K562 (cell line): ENCODE measurements around the gene EGLN3. TPM values are rescaled to one million over a fixed set of nuclear protein-coding genes. Genes with fewer than 3 reads are reported as not detected.

Experiments used
- ATAC-seq: fragments of 200-7000 bp; cut with Tn5 transposase; 3 replicates; pipeline ENCODE4 v1.9.1; 2020; ENCODE audit warnings: moderate library complexity
- BruUV-seq: library from RNA; stranded (reverse); fragments of 400-500 nt; replicated peaks from 2 replicates; lab custom pipeline; 2021; lab: Mats Ljungman, UMichigan
- CTCF ChIA-PET: fragments of 300-600 bp; formaldehyde crosslinking; extraction: SDS; loops from one replicate; lab custom pipeline; 2021; ENCODE audit warnings: low intra/inter-chr PET ratio; lab: Yijun Ruan, JAX
- POLR2A ChIA-PET: fragments of 300-600, 350-650 bp; sonication (Branson Sonifier 250); formaldehyde crosslinking; extraction: SDS; loops from one replicate; lab custom pipeline; 2021; ENCODE audit warnings: antibody characterized with exemption, inconsistent platforms; lab: Yijun Ruan, JAX
- DNase-seq, 4 experiments: peaks; one replicate each; pipeline versions ENCODE4 v3.0.0 to v3.0.0-alpha.2; 2011 to 2018; ENCODE audit warnings: low spot score in 3 of 4, mixed read lengths in 3 of 4; ENCODE audit errors: extremely low read depth in 1 of 4
- FAIRE-seq: peaks from 2 replicates; lab custom pipeline; 2011; peaks lifted over from hg19 to GRCh38; lab: Jason Lieb, UNC
- H2AFZ ChIP-seq: 2 replicates; pipeline ENCODE4 v1.6.0; 2011; ENCODE audit warnings: low read depth, low read length, control low read depth, inconsistent platforms
- H3K27ac ChIP-seq: fragments of 200-600 bp; 3 replicates; pipeline ENCODE4 v1.8.0; 2011; ENCODE audit warnings: low read depth, mild to moderate bottlenecking, control low read depth, inconsistent platforms, low read length, moderate library complexity, mixed read lengths; ENCODE audit errors: extremely low read depth
- H3K27me3 ChIP-seq, 2 experiments: fragments of 300-600 bp in 1 of 2; 2 replicates in 1 of 2; 3 replicates in 1 of 2; pipeline versions ENCODE4 v1.6.0 to v1.8.0; 2011; ENCODE audit warnings: inconsistent platforms in 2 of 2, low read length in 2 of 2, mild to moderate bottlenecking in 1 of 2, mixed read lengths in 1 of 2, moderate library complexity in 1 of 2; ENCODE audit not compliant: control insufficient read depth in 2 of 2, insufficient read depth in 2 of 2
- H3K36me3 ChIP-seq: fragments of 300-600 bp; 3 replicates; pipeline ENCODE4 v1.8.0; 2011; ENCODE audit warnings: mild to moderate bottlenecking, low read length, inconsistent platforms; ENCODE audit not compliant: control insufficient read depth, insufficient read depth
- H3K4me1 ChIP-seq, 2 experiments: fragments of 200-600 bp in 1 of 2; replicated peaks in 1 of 2; 2 replicates in 1 of 2; 3 replicates in 1 of 2; pipeline versions ENCODE4 v1.5.1 to v1.8.0; 2011; ENCODE audit warnings: inconsistent platforms in 2 of 2, low read length in 2 of 2, mild to moderate bottlenecking in 1 of 2, mixed read lengths in 1 of 2, moderate library complexity in 1 of 2; ENCODE audit not compliant: control insufficient read depth in 2 of 2, insufficient read depth in 2 of 2
- H3K4me2 ChIP-seq: 2 replicates; pipeline ENCODE4 v1.6.1; 2011; ENCODE audit warnings: low read length, control low read depth, inconsistent platforms, mixed read lengths; ENCODE audit not compliant: insufficient read depth
- H3K4me3 ChIP-seq: fragments of 200-600 bp; sonication (generic), shearing (Covaris generic); 2 replicates; pipeline ENCODE4 v1.5.1; 2016; ENCODE audit warnings: control low read depth, inconsistent platforms
- H3K79me2 ChIP-seq: fragments of 200-600 bp; 3 replicates; pipeline ENCODE4 v1.8.0; 2011; ENCODE audit warnings: low read length, inconsistent platforms; ENCODE audit not compliant: control insufficient read depth, insufficient read depth
- H3K9ac ChIP-seq, 2 experiments: 2 replicates each; pipeline versions ENCODE4 v1.6.0 to v1.6.1; 2011; ENCODE audit warnings: low read depth in 2 of 2, low read length in 2 of 2, control low read depth in 1 of 2, inconsistent platforms in 1 of 2, mild to moderate bottlenecking in 1 of 2, mixed read lengths in 1 of 2; ENCODE audit not compliant: insufficient read depth in 1 of 2
- H3K9me1 ChIP-seq: one replicate; pipeline ENCODE4 v1.6.0; 2011; ENCODE audit warnings: inconsistent platforms, mild to moderate bottlenecking, low read length, moderate library complexity; ENCODE audit not compliant: control insufficient read depth, insufficient read depth
- H3K9me3 ChIP-seq: replicated peaks from 2 replicates; pipeline ENCODE4 v1.5.1; 2011; ENCODE audit warnings: low read depth, low read length, inconsistent platforms; ENCODE audit not compliant: control insufficient read depth, insufficient read depth
- H4K20me1 ChIP-seq: replicated peaks from 2 replicates; pipeline ENCODE4 v1.6.1; 2011; ENCODE audit warnings: low read length, inconsistent platforms, mixed read lengths; ENCODE audit not compliant: control insufficient read depth, insufficient read depth
- CBX1 ChIP-seq: sonication (generic); IDR thresholded peaks from 2 replicates; pipeline ENCODE4 v1.6.1; 2016; ENCODE audit warnings: antibody characterized with exemption, low read depth, mild to moderate bottlenecking
- CBX2 ChIP-seq: fragments of 200-600 bp; sonication (generic); IDR thresholded peaks from one replicate; pipeline ENCODE4 v1.6.1; 2012; ENCODE audit warnings: mild to moderate bottlenecking, low read length, inconsistent platforms; ENCODE audit not compliant: insufficient read depth, poor library complexity, severe bottlenecking
- FOXO4 ChIP-seq: fragments of 450-650 bp; formaldehyde crosslinking; IDR thresholded peaks from 2 replicates; pipeline ENCODE4 v1.4.0; 2020; ENCODE audit warnings: mild to moderate bottlenecking, moderate library complexity
- HDAC1 ChIP-seq, 2 experiments: fragments of 450-650 bp; IDR thresholded peaks; 2 replicates each; pipeline ENCODE4 v1.6.1; 2016 to 2017; ENCODE audit warnings: inconsistent platforms in 1 of 2, mild to moderate bottlenecking in 1 of 2, moderate library complexity in 1 of 2
- MAFF ChIP-seq: IDR thresholded peaks from 2 replicates; pipeline ENCODE4 v1.6.1; 2012; ENCODE audit warnings: low read length, improper control_type of control experiment
- MBD1 ChIP-seq: fragments of 250-450 bp; sonication (Bioruptor Pico); IDR thresholded peaks from 2 replicates; pipeline ENCODE4 v1.8.0; 2022; ENCODE audit warnings: inconsistent platforms
- MECOM ChIP-seq: fragments of 250-450 bp; sonication (Bioruptor Pico); IDR thresholded peaks from 2 replicates; pipeline ENCODE4 v1.8.0; 2022; ENCODE audit warnings: inconsistent platforms
- MXD1 ChIP-seq: fragments of 250-450 bp; sonication (Bioruptor Pico); IDR thresholded peaks from 2 replicates; pipeline ENCODE4 v1.8.0; 2021; ENCODE audit warnings: borderline replicate concordance, mild to moderate bottlenecking, moderate library complexity; ENCODE audit not compliant: poor library complexity, severe bottlenecking
- NR3C1 ChIP-seq: sonication (generic); formaldehyde crosslinking; IDR thresholded peaks from 2 replicates; pipeline ENCODE4 v1.8.1; 2022; ENCODE audit warnings: missing genetic modification reagents
- POLR2A ChIP-seq: fragments of 450-650 bp; conservative IDR thresholded peaks from 2 replicates; pipeline ENCODE4 v1.6.1; 2016
- RFX1 ChIP-seq: fragments of 450-650 bp; IDR thresholded peaks from 2 replicates; pipeline ENCODE4 v1.6.1; 2016; ENCODE audit warnings: mild to moderate bottlenecking, moderate library complexity
- SRSF3 ChIP-seq: fragments of 200-400 bp; formaldehyde crosslinking; IDR thresholded peaks from 2 replicates; pipeline ENCODE4 v1.6.1; 2016; ENCODE audit warnings: mild to moderate bottlenecking, low read length, moderate library complexity; ENCODE audit not compliant: insufficient read depth
- ZBTB17 ChIP-seq: fragments of 450-650 bp; formaldehyde crosslinking; IDR thresholded peaks from 2 replicates; pipeline ENCODE4 v1.4.0; 2020; ENCODE audit warnings: mild to moderate bottlenecking
- ZFP30 ChIP-seq: fragments of 250-450 bp; sonication (Bioruptor Pico); IDR thresholded peaks from 2 replicates; pipeline ENCODE4 v1.8.0; 2022; ENCODE audit warnings: moderate library complexity, mild to moderate bottlenecking, inconsistent platforms, borderline replicate concordance
- ZNF24 ChIP-seq: fragments of 450-650 bp; IDR thresholded peaks from 2 replicates; pipeline ENCODE4 v1.6.1; 2016
- ZNF586 ChIP-seq: fragments of 450-650 bp; formaldehyde crosslinking; conservative IDR thresholded peaks from 2 replicates; pipeline ENCODE4 v1.4.0; 2020; ENCODE audit warnings: mild to moderate bottlenecking, moderate library complexity
- ZNF77 ChIP-seq: fragments of 250-450 bp; sonication (Bioruptor Pico); IDR thresholded peaks from 2 replicates; pipeline ENCODE4 v1.5.0; 2020
- WGBS: fragments of 100-300 bp; shearing (Covaris generic); methylation state at CpG from one replicate; pipeline ENCODE4 v1.1.6; 2016; ENCODE audit warnings: low coverage, mixed read lengths; ENCODE audit not compliant: insufficient coverage; ENCODE audit errors: missing lambda C conversion rate; 5-methylcytosine and 5-hydroxymethylcytosine counted together
- in situ Hi-C: fragments of 300-500 bp; cut with MboI; formaldehyde crosslinking; loops from 4 replicates; pipeline ENCODE4 v1.15.0; 2018; ENCODE audit warnings: inconsistent platforms, mixed read lengths
- intact Hi-C: fragments of 100-400 bp; cut with micrococcal nuclease; formaldehyde crosslinking; loops from 2 replicates; pipeline ENCODE4 v1.14.2; 2022
- polyA plus RNA-seq, 8 experiments: library from polyadenylated mRNA; depleted of rRNA in 4 of 8; stranded (reverse) in 5 of 8; unstranded in 3 of 8; fragments of >200 nt; fragmentation: Nextera tagmentation in 2 of 8; fragmentation: Illumina TruSeq in 1 of 8; extraction: Ambion mirVana in 2 of 8; extraction: Trizol in 1 of 8; gene quantifications; 2 replicates each; pipeline versions ENCODE4 v1.2.1 to v1.2.3, GENCODE V29; 2011 to 2014; ENCODE audit warnings: inconsistent platforms in 1 of 8, missing spikeins in 1 of 8
- total RNA-seq, 7 experiments: library from RNA; depleted of rRNA in 6 of 7; stranded (reverse); fragments of >200 nt in 6 of 7; fragmentation: Illumina TruSeq in 2 of 7; extraction: Trizol in 2 of 7; gene quantifications; 2 replicates each; pipeline versions ENCODE4 v1.2.1 to v1.2.3, GENCODE V29; 2011 to 2021; ENCODE audit warnings: low replicate concordance in 1 of 7

EGLN3 gene
- total and polyA plus RNA-seq, 9 of the 15 experiments (the other 6 are each of a cell fraction or from before 2014, with no cell fraction given): 2.5 to 87.6 (median 5.8) TPM

- 85% methylated on average over 4 of the region's 4 CpGs for whole genome bisulfite sequencing
- in situ Hi-C loops (no loop called here), intact Hi-C loops (no loop called here)
- Histone ChIP-seq H3K9ac (no peak overlapping the region), H3K4me1 (peaks cover 0 to 7% of the 10 kb centered on the region in 2 experiments; a peak in 3 of 5 replicates), H3K27ac (no peak overlapping the region), H4K20me1 (peaks cover 6% of the 10 kb centered on the region; the same call in 1 of the 2 replicates), H3K9me3 (no peaks in the 10 kb centered on the region), H3K4me2 (no peak overlapping the region), H3K4me3 (no peak overlapping the region), H3K36me3 (peaks cover 76% of the 10 kb centered on the region), H3K9me1 (no peaks in the 10 kb centered on the region), H3K27me3 (no peaks in the 10 kb centered on the region), H3K79me2 (peaks cover 41% of the 10 kb centered on the region), H2AFZ (no peak overlapping the region)
- no TSS peak for BruUV-seq
- ChIA-PET POLR2A (interaction anchor here (0.8 to 1.6 kb wide), 3 partner anchors 9 to 22 kb away, joined by 3 to 5 read pairs (median 5); no protein-coding TSS in a partner anchor), CTCF (no interaction called here)
- ATAC-seq: no peak
- no peak for DNase-seq
- FAIRE-seq: no peak
- no peak for TF ChIP-seq CBX2
- TF ChIP-seq MXD1: no peak
- TF ChIP-seq MBD1: no peak
- no peak for TF ChIP-seq RFX1
- TF ChIP-seq SRSF3: no peak
- TF ChIP-seq POLR2A: no peak
- no peak for TF ChIP-seq ZNF77 (CRISPR knock-in tag)
- TF ChIP-seq MAFF: no peak
- no peak for TF ChIP-seq ZFP30 (CRISPR knock-in tag)
- no peak for TF ChIP-seq ZBTB17 (CRISPR knock-in tag)
- no peak for TF ChIP-seq FOXO4 (CRISPR knock-in tag)
- TF ChIP-seq MECOM (CRISPR knock-in tag): no peak
- TF ChIP-seq ZNF586 (CRISPR knock-in tag): no peak
- no peak for TF ChIP-seq ZNF24
- no peak for TF ChIP-seq NR3C1
- TF ChIP-seq CBX1: no peak
- no peak for TF ChIP-seq HDAC1 (IDR thresholded peaks at IDR 0.05)
Observed at GRCh38 chr14:33927944-33928343, 22.9 kb downstream of the EGLN3 start.
